GM12878 (cell line): ENCODE measurements around the gene RGS11.

ENCODE experiments used
- BCL11A ChIP-seq: IDR thresholded peaks from 2 replicates; pipeline ENCODE4 v1.6.1; 2011; ENCODE audit warnings: low read depth, low read length
- CEBPB ChIP-seq, 2 experiments: fragments of 150-350 bp in 1 of 2; IDR thresholded peaks; 2 replicates each; pipeline ENCODE4 v1.6.1; 2012 to 2014; ENCODE audit warnings: low read depth in 2 of 2, low read length in 2 of 2, borderline replicate concordance in 1 of 2, inconsistent platforms in 1 of 2
- CTCF ChIP-seq, 3 experiments: IDR thresholded peaks in 2 of 3; conservative IDR thresholded peaks in 1 of 3; 2 replicates each; pipeline ENCODE4 v1.5.1; 2011; ENCODE audit warnings: low read depth in 3 of 3, low read length in 3 of 3, mild to moderate bottlenecking in 3 of 3, control low read depth in 2 of 3, moderate library complexity in 2 of 3, inconsistent platforms in 1 of 3, mixed read lengths in 1 of 3; ENCODE audit not compliant: control insufficient read depth in 2 of 3, insufficient read depth in 1 of 3; ENCODE audit errors: extremely low read depth in 1 of 3
- ETV6 ChIP-seq, 2 experiments: fragments of 450-650 bp in 1 of 2; IDR thresholded peaks in 1 of 2; conservative IDR thresholded peaks in 1 of 2; 2 replicates each; pipeline ENCODE4 v1.6.1; 2014; ENCODE audit warnings: antibody characterized with exemption in 1 of 2, borderline replicate concordance in 1 of 2, low read depth in 1 of 2, mild to moderate bottlenecking in 1 of 2, moderate library complexity in 1 of 2
- EZH2 ChIP-seq: IDR thresholded peaks from 2 replicates; pipeline ENCODE4 v1.6.1; 2012; ENCODE audit warnings: low read depth, mild to moderate bottlenecking, control low read depth, inconsistent platforms, low read length, borderline replicate concordance; ENCODE audit not compliant: control insufficient read depth
- GABPA ChIP-seq: IDR thresholded peaks from 2 replicates; pipeline ENCODE4 v1.6.1; 2014; ENCODE audit warnings: antibody characterized with exemption, low read depth, mild to moderate bottlenecking, inconsistent platforms
- JUND ChIP-seq: IDR thresholded peaks from 2 replicates; pipeline ENCODE4 v1.6.1; 2012; ENCODE audit warnings: low read depth, mild to moderate bottlenecking, low read length, improper control_type of control experiment, moderate library complexity
- MTA3 ChIP-seq: IDR thresholded peaks from 2 replicates; pipeline ENCODE4 v1.6.1; 2012; ENCODE audit warnings: low read length, inconsistent platforms, borderline replicate concordance
- POLR2A ChIP-seq: IDR thresholded peaks from 2 replicates; pipeline ENCODE4 v1.6.1; 2011; ENCODE audit warnings: low read depth, mild to moderate bottlenecking, low read length
- RUNX3 ChIP-seq: IDR thresholded peaks from 2 replicates; pipeline ENCODE4 v1.6.1; 2012; ENCODE audit warnings: low read length, inconsistent platforms
- SP1 ChIP-seq: IDR thresholded peaks from one replicate; pipeline ENCODE4 v1.6.1; 2011; ENCODE audit warnings: low read depth, low read length
- ZNF384 ChIP-seq: IDR thresholded peaks from 2 replicates; pipeline ENCODE4 v1.6.1; 2012; ENCODE audit warnings: low read depth, mild to moderate bottlenecking, low read length, improper control_type of control experiment, borderline replicate concordance
- TF ChIP-seq, protein P1 (sequence below): IDR thresholded peaks from 2 replicates; pipeline ENCODE4 v1.6.1; 2012; ENCODE audit warnings: low read depth, low read length, improper control_type of control experiment

- no peak for TF ChIP-seq CTCF (IDR thresholded peaks at IDR 0.05 in 2 of 3, conservative IDR thresholded peaks at IDR 0.05 in 1 of 3; ENCODE audit: control insufficient read depth in 2 of 3, extremely low read depth in 1 of 3, insufficient read depth in 1 of 3, low read depth in 3 of 3, low read length in 3 of 3)
- no peak for TF ChIP-seq SP1
- no peak for TF ChIP-seq MTA3
- no peak for TF ChIP-seq JUND
- TF ChIP-seq CEBPB (IDR thresholded peaks at IDR 0.05; ENCODE audit: borderline replicate concordance in 1 of 2, low read depth in 2 of 2, low read length in 2 of 2), result no peak
- TF ChIP-seq BCL11A, result no peak
- TF ChIP-seq ETV6 (conservative IDR thresholded peaks at IDR 0.05 in 1 of 2, IDR thresholded peaks at IDR 0.05 in 1 of 2; ENCODE audit: borderline replicate concordance in 1 of 2, low read depth in 1 of 2), result no peak
- TF ChIP-seq ZNF384, result no peak
- no peak for TF ChIP-seq RUNX3
- TF ChIP-seq, protein P1, sequence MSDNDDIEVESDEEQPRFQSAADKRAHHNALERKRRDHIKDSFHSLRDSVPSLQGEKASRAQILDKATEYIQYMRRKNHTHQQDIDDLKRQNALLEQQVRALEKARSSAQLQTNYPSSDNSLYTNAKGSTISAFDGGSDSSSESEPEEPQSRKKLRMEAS, result no peak
- no peak for TF ChIP-seq POLR2A
- no peak for TF ChIP-seq GABPA
- no peak for TF ChIP-seq EZH2
Observed at GRCh38 chr16:284204-285120, 8.7 kb upstream of the RGS11 start.
